OCI-M2 (cell line): ENCODE results near the gene DSCAML1.
"Not testable (repeated sequence)": the region's sequence is repeated elsewhere in the genome, so short reads cannot be mapped to it uniquely, and the experiment has no call there.

ENCODE experiments used
- DNase-seq: peaks from one replicate; lab custom pipeline; 2025; ENCODE audit not compliant: unreplicated experiment; lab: John Stamatoyannopoulos, UW

DSCAML1 gene

DNA sequence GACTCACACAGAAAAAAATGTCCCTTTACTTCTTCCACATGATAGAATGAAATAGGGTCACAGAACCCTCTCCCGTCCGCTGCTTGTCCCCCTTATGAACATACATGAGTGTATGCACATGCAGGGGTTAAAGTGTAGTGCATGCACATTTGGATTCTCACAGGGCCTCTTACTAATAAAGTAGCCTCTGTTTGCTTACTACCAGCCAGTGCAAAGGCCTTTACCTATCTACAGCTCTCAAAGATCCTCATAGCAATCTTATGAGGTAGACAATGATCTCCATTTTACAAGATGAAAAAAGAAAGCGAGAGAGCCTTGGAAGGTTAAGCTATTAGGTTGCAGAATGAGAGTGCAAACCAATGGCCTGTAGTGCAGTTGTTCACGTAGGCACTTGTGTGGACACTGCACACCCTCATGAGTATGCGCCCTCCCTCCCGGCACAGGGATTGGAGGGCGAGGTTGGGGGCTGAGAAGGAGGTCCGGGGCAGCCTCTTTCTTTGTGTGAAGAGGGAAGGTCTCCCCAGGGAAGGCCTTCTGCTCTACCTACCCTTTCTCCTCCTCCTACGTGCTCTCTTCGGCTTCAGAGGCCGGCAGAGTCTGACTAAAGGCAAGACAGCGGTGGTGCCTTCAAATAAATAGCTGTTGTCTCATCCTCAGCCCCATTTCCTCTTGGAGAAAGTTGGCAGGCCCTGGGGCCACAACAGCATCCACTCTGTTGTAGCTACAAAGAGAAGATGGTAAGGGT, 378.1 kb downstream of the DSCAML1 start:
- DNase-seq = no peak

DNA sequence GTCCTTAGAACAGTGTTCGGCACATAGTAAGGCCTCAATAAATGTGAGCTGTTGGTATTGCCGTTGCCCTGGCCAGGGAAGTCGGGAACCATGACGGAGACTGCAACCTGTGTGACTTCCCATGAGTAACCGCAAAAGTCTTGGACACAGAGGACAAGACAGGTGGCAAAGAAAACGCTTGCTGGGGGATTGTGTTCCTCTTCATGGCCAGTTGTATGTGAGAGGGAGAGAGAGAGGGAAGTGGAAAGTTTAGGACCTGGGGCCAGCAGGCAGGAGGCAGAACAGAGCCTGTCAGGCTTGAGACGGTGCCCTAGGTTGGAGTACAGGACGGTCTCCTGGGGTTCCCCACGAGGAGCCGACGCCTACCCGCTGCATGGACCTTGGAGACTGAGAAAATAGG, 379.2 kb downstream of the DSCAML1 start:
- no peak for DNase-seq

DNA sequence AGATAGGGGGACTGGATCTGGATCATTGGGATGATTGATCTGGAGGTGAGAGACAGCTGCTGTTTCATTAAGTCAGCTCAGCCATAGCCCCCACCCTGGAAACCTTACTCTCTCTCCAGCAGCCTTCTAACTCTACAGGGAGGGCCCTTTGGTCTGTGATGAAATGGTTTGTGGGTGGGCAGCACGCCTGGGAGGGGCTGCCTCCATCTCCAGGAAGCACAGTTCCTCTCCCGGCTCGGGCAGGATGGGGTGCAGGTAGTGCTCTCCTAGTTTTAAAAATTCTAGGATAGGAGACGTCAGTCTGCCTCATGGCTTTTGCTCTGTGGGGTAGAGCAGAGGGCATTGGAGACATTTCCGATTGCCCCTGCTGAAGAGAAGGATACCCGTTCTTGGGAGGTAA, 379.7 kb downstream of the DSCAML1 start:
- no peak for DNase-seq

DNA sequence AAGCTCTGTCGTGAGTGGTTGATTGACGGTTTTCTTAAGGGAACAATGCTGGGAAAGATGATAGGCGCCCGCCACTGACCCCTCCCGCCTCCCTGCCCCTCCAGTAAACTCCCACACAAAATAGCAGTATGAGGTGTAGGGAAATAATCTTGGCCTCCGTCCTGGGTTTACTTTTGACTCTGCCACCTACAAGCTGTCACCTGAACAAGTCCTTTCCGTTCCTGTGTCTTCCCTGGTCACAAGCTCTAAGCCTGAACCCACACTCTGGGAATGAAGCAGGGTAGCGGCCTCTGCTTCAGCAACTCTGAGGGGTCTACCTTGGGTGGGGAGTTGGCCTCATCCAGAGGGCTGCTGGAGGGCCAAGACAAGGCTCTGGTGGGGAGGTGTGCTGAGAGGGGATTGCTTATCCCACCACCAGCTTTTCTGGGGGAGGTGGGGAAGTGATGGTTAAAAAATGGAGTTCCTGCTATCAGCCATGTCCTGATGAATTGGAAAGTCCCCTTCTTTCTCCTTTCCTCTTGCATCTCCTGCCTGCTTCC, 381.6 kb downstream of the DSCAML1 start:
- DNase-seq = no peak

DNA sequence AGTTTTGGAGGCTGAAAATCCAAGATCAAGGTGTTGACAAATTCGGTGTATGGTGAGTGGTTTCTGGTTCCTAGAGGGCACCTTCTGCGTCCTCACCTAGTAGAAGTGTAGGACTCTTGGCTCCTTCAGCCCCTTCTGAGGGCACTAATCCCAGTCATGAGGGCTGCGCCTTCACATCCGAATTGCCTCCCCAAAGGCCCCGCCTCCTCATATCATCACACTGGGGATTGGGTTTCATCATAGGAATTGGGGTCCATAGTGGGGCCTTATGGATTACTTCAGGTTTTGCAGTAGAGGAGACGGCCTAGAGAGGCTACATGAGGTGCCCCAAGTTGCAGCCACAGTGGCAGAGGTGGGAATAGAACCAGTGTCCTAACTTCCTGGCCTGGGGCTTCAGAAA, 382.3 kb downstream of the DSCAML1 start:
- no peak for DNase-seq

DNA sequence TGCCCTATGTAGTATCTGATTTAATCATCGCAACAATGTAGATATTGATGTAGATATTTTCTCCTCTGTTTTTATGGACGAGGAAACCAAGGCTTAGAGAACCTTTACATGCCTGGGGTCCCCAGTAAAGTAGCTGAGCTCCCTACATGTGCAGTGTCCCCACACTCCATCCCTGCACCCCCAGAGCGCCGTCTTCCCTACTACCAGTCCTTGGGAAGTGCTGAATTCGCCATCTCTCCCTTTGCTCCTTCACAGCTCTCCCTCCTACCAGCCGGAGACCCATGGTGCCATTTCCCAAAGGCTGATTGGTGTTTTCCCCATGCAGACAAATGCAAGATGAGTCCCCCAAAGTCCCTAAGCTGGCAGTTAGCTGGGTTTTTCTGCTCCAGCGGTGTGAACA, 383.4 kb downstream of the DSCAML1 start:
- no peak for DNase-seq

DNA sequence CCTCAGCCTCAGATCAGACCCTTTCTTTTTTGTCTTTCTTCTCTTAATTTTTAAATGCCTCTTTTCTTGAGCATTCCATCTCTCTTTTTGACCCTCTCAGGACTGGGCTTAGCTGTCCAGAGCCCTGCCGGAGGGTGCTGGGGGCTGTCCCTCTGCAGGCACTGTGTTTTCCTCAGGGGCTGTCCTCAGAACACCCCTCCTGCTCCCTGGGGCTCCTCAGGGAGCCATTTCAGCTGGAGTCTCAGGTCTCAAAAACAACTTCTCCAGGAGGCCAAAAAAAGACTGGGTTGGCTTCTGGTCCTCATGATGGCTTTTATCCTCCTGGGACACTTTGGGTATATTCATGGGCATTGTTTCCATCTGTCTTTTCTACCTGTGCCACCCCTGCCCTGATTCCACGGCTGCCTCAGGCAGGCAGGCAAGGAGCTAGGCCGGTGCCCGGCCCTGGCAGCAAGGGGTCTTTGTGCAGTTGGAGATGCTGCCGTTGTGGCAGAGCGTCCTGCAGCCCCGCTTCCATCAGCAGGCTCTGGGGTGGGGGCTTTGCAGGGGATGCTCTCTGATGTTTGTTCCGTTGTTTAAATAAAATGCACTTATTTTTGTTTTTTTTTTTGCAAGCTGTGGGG, 384.3 kb downstream of the DSCAML1 start:
- no peak for DNase-seq

DNA sequence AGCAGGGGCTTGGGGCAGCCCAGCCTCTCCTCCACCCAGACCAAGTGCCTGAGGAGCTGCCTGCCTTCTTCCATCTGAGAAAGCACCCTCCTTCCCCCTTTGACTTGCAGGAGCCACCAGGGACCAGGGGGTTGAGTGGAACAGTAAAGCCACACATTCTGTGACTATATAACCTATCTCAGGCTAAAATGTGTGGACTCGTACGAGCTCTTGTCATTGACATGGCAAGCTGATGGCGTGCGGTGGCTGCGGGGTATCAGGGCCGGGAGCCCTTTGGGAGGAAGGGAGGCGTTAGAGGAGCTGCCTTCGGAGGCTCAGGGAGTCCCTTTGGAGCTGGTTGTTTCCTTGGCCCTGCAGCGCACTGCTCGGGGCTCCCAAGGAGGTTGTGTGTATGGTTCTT, 384.8 kb downstream of the DSCAML1 start:
- DNase-seq = no peak

DNA sequence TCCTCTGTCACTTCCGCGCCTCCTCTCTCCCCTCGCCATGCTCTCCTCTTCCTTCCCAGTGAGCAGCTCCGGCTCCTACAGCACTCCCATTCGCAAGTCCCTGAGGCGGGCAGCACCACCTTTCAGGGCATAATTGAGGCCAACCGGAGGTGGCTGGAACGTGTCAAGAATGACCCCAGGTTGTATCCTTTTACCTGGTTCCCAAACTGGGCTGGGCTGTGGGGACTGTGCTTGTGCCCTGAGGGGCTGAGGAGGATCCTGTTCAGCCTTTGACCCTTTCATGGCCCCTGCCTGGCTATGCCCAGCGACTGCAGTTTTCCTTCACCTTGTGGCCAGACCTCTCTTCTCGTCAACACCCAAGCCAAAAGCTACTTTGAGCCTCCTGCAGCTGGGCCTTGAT, 385.3 kb downstream of the DSCAML1 start:
- no peak for DNase-seq

DNA sequence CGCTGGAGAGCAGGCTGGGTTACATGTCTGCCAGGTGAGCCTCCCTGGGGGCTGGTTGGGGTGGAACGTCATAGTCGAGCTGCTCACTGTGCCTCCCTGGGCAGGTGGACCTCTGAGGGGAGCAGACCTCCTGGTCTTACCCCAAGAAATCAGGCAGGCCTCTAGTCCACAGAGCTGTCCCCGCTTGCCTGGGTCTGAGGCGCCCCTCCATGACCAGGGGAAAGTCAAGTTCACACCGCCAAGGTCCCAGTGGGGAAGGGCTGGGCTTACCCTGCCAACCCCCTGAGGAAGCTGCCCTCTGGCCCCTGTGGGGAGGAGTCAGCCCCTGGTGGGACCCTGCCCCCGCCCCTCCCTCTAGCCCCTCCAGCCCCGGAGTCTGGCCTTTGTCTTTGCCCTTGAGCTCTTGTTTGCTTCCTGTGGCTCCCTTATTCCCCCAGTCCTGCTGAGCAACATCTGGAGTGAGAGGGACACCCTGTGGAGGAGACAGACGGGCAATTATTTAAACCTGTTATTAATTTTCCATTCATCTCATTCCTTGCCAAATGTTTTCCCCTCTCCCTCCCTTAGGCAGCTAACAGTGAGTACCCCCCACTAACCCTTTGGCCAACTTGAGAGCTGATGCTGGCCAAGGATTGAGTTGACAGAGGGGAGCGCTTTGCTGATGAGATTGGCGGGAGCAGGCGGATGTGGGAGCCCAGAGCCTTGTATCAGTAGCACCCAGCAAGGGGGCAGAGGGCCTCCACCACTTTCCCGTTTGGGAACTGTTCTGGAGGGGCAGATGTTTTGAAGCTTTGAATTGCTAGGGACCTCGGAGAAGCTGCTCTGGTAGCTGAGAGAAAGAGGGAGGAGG, 385.9 kb downstream of the DSCAML1 start:
- DNase-seq = no peak

DNA sequence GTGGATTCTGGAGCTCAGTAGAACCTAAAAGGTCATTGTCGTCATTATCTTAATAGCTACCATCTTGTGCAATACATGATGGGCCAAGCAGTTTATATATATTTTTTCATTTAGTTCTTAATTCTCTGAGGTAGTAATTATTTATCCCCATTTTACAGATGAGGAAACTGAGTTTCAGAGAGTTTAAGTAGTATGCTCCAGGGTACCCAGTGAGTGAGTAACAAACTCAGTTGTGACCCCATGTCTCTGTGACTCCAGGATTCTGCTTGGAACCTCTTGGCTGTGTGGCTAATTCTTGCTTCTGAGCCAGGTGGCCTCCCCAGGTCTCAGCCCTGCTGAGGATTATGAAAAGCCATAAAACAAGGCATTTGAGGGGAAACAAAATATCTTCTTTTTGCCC, 386.8 kb downstream of the DSCAML1 start:
- no peak for DNase-seq

DNA sequence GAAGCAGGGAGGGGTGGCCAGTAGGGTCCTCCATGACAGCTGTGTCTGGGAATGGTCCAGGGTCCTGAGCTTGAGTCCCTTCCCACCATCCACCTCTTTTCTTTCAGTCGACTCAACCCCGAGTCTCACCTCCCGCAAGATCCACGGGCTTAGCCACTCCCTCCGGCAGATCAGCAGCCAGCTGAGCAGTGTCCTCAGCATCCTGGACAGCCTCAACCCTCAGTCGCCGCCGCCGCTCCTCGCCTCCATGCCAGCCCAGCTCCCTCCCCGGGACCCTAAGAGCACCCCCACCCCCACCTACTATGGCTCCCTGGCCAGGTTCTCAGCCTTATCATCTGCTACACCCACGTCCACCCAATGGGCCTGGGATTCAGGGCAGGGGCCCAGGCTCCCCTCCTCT, 387.5 kb downstream of the DSCAML1 start:
- no peak for DNase-seq

DNA sequence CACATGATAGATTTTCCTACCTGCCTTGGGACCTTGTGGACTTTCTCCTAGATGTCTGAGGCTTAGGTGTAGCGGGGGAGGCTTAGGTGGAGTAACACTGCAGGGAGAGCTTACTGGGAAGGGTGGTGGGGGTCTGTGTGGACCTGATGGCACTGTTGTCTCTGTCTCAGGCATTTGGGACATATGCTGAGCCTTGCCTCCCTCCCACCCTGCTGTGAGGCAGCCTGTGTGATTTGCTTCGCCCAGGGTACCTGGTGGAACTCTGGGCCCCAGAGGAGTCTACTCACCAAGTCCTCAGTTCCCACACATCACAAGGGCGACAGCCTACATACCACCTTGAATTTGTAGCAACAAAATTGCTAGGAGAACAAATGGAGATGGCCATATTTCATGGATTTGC, 388.7 kb downstream of the DSCAML1 start:
- no peak for DNase-seq

DNA sequence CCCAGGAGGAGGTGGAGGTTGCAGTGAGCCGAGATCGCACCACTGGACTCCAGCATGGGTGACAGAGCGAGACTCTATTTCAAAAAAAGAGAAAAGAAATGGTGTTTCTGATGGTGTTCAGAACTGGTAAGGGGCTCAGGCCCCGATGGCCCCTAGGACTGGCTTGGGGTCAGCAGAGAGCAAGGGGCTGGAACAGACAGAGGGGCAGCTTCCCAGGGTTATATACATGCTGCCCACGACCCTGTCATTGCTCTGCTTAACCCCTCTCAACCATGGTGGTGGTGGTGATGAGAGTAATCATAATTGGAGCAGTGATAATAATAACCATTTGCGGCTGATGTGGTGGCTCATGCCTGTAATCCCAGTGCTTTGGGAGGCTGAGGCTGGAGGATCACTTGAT, 390.0 kb downstream of the DSCAML1 start:
- DNase-seq = no peak

DNA sequence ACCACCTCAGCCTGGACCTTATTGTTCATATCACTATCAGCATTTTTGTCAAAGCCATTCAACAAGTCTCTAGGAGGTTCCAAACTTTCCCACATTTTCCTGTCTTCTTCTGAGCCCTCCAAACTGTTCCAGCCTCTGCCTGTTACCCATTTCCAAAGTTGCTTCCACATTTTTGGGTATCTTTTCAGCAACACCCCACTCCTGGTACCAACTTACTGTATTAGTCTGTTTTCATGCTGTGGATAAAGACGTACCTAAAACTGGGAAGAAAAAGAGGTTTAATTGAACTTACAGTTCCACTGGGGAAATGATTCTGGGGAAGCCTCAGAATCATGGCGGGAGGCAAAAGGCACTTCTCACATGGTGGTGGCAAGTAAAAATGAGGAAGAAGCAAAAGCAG, 391.1 kb downstream of the DSCAML1 start:
- not testable (repeated sequence) for DNase-seq

DNA sequence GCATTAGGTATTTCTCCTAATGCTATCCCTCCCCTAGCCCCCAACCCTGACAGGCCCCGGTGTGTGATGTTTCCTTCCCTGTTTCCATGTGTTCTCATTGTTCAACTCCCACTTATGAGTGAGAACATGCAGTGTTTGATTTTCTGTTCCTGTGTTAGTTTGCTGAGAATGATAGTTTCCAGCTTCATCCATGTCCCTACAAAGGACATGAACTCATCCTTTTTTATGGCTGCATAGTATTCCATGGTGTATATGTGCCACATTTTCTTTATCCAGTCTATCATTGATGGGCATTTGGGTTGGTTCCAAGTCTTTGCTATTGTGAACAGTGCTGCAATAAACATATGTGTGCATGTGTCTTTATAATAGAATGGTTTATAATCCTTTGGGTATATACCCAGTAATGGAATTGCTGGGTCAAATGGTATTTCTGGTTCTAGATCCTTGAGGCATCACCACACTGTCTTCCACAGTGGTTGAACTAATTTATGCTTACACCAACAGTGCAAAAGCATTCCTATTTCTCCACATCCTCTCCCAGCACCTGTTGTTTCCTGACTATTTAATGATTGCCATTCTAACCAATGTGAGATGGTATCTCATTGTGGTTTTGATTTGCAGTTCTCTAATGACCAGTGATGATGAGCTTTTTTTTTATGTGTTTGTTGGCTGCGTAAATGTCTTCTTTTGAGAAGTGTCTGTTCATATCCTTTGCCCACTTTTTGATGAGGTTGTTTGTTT, 397.7 kb downstream of the DSCAML1 start:
- not testable (repeated sequence) for DNase-seq

DNA sequence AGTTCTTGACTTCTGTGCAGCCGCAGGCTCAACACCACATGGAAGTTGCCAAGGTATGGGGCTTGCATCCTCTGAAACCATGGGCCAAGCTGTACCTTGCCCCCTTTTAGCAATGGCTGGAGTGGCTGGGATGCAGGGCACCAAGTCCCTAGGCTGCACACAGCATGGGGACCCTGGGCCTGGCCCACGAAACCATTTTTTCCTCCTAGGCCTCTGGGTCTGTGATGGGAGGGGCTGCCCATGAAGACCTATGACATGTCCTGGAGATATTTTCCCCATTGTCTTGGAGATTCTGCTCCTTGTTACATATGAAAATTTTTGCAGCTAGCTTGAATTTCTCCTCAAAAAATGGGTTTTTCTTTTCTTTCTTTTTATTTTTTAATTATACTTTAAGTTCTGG, 398.4 kb downstream of the DSCAML1 start:
- not testable (repeated sequence) for DNase-seq

DNA sequence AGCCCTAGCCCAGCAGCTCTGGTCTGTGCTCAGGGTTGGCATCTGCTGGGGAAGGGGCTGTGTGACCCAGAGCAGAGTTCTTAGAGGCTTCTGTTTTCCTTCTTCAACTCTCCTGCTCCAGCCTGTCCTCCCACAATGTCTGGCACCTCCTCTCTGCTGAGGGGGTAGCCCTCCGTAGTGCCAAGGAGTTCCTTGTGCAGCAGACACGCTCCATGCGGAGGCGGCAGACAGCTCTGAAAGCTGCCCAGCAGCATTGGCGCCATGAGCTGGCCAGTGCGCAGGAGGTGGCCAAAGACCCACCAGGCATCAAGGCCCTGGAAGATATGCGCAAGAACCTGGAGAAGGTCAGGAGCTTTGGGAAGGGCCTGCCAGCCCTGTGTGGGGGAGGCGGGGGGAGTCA, 400.0 kb downstream of the DSCAML1 start:
- DNase-seq = no peak

DNA sequence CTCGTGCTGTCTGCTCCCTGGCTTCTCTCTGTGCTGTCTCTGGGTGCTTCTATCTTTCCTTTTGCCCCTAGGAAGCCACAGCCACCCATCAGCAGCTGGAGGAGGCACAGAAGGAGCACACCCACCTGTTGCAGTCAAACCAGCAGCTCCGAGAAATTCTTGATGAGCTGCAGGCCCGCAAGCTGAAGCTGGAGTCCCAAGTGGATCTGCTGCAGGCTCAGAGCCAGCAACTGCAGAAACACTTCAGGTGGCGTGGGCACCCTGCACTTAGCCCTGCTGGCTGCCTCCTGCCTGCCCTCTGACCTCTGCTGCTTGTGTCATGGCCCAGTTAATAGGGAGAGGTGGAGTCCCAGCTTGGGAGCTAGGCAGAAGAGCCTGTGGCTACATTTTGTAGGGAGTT, 401.5 kb downstream of the DSCAML1 start:
- DNase-seq = no peak

DNA sequence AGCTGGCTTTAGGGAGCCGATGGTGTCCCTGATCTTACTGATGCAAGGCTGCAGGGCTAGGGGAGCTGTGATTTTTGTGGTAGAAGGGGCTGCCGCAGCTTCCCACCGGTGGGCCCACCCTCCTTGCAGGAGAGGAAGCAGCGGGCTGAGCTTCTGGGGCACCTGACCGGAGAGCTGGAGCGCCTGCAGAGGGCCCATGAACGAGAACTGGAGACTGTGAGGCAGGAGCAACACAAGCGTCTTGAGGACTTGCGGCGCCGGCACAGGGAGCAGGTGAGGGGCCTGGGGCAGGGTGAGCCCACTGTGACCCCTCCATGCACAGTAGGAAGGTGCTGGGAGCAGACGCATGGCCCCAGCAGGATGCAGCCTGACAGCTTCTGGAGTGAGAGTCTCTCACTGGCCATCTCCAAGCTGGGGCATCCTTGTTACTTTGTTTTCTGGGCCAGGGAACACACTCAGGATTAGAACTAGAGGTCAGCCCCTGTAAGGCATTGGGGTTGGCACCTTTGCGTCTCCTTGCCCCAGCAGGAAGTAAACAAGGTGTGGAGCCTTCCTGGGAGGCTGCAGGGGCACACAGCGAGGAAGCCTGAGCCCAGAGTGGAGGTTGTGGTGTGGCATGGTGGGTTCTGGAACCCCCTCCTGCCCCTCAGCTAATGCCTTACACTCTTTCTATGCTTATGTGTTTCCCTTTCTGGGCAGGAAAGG, 402.6 kb downstream of the DSCAML1 start:
- no peak for DNase-seq
